ENCODE measurements around the gene VWA5B1. TPM values are rescaled to one million over a fixed set of nuclear protein-coding genes. Genes with fewer than 3 reads are reported as not detected.

The VWA5B1 gene
- total and polyA plus RNA-seq, 2 of the 4 experiments (the other 2 are of a cell fraction), result not detected

GRCh38 chr1:20334103-20334502 lies 43.4 kb downstream of the VWA5B1 start:
- ChIA-PET CTCF (no interaction called here), POLR2A (ENCODE audit: unreplicated experiment) (no interaction called here)
- H3K4me2 ChIP-seq (ENCODE audit: low read depth, low read length), result no peak overlapping the region
- no TSS peak for BruUV-seq (replicated peaks)
- intact Hi-C loops (cut with micrococcal nuclease) (no loop called here), in situ Hi-C loops (cut with MboI; ENCODE audit: low sequenced_read_pairs) (no loop called here), dilution Hi-C loops (cut with HindIII; ENCODE audit: low sequenced_read_pairs, unreplicated experiment) (no loop called here)
- H2AFZ ChIP-seq (replicated peaks; ENCODE audit: low read length, poor library complexity), result no peak overlapping the region
- no peaks in the 10 kb centered on the region for H3K9me3 ChIP-seq (ENCODE audit: control insufficient read depth, insufficient read depth, low read length)
- H4K91ac ChIP-seq (ENCODE audit: insufficient read depth, low read depth, low read length), result no peak overlapping the region
- ATAC-seq (ENCODE audit: low read depth) (no peak), DNase-seq (no peak)
- H2BK20ac ChIP-seq (ENCODE audit: low read depth, low read length), result no peak overlapping the region
- no peak overlapping the region for H4K8ac ChIP-seq (ENCODE audit: low read depth in 2 of 2, low read length in 2 of 2)
- no peak overlapping the region for H3K56ac ChIP-seq (ENCODE audit: extremely low read depth, insufficient read depth, low read length)
- H3K14ac ChIP-seq (replicated peaks; ENCODE audit: low read depth, low read length), result no peak overlapping the region
- no peak overlapping the region for H2BK5ac ChIP-seq (ENCODE audit: low read depth, low read length, poor library complexity, severe bottlenecking)
- H2BK15ac ChIP-seq (ENCODE audit: low read depth, low read length), result no peak overlapping the region
- H3K27ac ChIP-seq (ENCODE audit: insufficient read depth, low read length), result no peak overlapping the region
- H3K18ac ChIP-seq (ENCODE audit: low read depth, low read length), result no peak overlapping the region
- no peak overlapping the region for H2AK9ac ChIP-seq (replicated peaks; ENCODE audit: low read depth, low read length, poor library complexity)
- no peaks in the 10 kb centered on the region for H3K79me1 ChIP-seq (ENCODE audit: low read depth in 1 of 2, low read length in 2 of 2)
- H4K20me1 ChIP-seq (ENCODE audit: insufficient read depth, low read length), result no peaks in the 10 kb centered on the region
- no peaks in the 10 kb centered on the region for H3K36me3 ChIP-seq (ENCODE audit: control insufficient read depth, insufficient read depth, low read length)
- H4K5ac ChIP-seq (ENCODE audit: low read depth, low read length), result no peak overlapping the region
- H3K9me1 ChIP-seq (ENCODE audit: insufficient read depth, low read length), result no peaks in the 10 kb centered on the region
- H3K27me3 ChIP-seq (ENCODE audit: control insufficient read depth, insufficient read depth, low read length), result peaks cover 26% of the 10 kb centered on the region
- no CpG with 5 or more reads among the region's 5 CpGs for WGBS, 2 experiments (ENCODE audit: extremely low coverage in 2 of 2, insufficient read length in 1 of 2)
- H3K4ac ChIP-seq (ENCODE audit: low read depth, low read length), result no peak overlapping the region
- H3K23ac ChIP-seq (ENCODE audit: low read depth, low read length), result no peak overlapping the region
- H2AK5ac ChIP-seq (ENCODE audit: low read depth, low read length), result no peak overlapping the region
- TF ChIP-seq RFX5 (IDR thresholded peaks at IDR 0.05; ENCODE audit: low read depth, low read length), result no peak
- H3K9ac ChIP-seq (ENCODE audit: low read depth, low read length), result no peak overlapping the region
- H3K4me1 ChIP-seq (ENCODE audit: control insufficient read depth, insufficient read depth, low read length), result no peaks in the 10 kb centered on the region
- no peak overlapping the region for H3K4me3 ChIP-seq (ENCODE audit: insufficient read depth, low read depth, low read length)
- no peak overlapping the region for H2BK120ac ChIP-seq (ENCODE audit: low read depth, low read length)

All from IMR-90 (cell line).